LNCAP (cell line): ENCODE data around the gene CD48.

Experiments
- TF ChIP-seq, protein P1 (sequence below): fragments of 450-650 bp; IDR thresholded peaks from 2 replicates; pipeline ENCODE4 v1.5.1; 2017; ENCODE audit warnings: mild to moderate bottlenecking

The CD48 gene, protein sequence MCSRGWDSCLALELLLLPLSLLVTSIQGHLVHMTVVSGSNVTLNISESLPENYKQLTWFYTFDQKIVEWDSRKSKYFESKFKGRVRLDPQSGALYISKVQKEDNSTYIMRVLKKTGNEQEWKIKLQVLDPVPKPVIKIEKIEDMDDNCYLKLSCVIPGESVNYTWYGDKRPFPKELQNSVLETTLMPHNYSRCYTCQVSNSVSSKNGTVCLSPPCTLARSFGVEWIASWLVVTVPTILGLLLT

DNA sequence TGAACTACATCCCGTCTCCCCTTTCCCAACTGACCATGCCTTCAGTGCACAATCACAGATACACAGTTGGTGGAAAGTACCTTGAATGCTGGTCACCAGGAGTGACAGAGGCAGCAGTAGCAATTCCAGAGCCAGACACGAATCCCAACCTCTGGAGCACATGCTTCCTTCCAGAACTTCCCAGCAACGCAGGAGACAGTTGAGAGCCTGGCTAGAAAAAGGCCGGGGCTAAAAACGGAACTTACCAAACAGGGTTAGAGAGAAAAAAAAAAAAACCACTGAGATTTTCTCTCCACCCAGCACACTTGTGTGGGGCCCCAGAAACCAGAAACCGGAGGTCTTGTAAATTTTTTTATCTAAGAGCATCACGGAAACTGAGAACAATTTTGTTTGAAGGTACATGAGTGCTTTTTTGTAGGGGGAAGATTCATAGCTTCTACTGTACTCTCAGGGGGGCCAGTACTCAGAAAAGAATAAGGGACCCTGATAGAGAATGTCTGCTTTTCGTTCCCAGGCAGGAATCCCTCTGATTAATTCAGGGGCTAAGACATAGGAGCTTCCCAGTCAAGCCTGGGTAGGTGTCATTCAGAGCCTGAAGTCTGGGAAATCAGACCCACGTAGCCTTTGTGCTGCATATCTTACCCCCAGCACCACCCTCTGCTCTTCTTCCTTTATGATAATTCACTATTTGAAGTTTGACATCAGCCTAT lies at the start of gene CD48:
Gene CD48, minus strand, starts transcription at position 221 of the 710 bp plus-strand sequence. Its CDS starts 59 bp downstream, at position 162.
- TF ChIP-seq, protein P1, sequence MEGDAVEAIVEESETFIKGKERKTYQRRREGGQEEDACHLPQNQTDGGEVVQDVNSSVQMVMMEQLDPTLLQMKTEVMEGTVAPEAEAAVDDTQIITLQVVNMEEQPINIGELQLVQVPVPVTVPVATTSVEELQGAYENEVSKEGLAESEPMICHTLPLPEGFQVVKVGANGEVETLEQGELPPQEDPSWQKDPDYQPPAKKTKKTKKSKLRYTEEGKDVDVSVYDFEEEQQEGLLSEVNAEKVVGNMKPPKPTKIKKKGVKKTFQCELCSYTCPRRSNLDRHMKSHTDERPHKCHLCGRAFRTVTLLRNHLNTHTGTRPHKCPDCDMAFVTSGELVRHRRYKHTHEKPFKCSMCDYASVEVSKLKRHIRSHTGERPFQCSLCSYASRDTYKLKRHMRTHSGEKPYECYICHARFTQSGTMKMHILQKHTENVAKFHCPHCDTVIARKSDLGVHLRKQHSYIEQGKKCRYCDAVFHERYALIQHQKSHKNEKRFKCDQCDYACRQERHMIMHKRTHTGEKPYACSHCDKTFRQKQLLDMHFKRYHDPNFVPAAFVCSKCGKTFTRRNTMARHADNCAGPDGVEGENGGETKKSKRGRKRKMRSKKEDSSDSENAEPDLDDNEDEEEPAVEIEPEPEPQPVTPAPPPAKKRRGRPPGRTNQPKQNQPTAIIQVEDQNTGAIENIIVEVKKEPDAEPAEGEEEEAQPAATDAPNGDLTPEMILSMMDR: no peak

DNA sequence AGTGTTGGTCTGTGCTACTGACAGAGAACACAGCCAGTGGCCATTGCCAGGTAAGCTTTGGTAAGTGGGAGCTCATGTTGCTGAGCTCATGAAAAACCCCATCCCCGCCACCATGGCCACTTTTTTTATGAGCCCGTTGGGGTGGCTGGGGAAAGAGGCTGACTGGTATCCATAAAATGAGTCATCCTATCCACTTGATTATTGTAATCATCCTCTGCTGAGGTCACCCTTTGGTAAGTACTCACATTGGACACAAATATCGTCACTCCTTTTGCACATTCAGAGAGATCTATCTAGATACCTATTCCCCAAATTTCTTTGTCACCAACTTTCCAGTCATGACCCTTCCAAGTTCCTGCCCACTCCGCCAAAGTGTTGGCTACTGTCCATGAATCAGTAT lies 49.4 kb upstream of the CD48 start:
- TF ChIP-seq, protein P1: no peak

DNA sequence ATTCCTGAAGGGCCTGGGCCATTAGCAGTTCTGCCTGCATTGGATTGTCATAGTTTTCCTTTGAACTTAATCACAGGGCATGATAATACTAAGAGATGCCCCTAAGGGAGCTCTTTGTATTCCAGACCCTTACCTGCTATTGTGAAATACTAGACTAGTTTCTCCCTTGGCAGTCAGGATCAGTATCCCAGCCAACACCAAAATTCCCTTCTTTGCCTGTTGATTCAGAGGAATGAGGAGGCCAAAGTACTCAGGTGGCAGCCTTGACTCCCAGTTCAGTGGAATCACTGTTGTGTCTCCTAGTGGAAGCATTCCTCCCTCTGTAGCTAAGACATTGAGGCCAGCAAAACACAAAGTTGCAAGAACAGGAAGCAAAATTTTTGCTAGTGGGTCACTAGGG lies 48.1 kb upstream of the CD48 start:
- TF ChIP-seq, protein P1: no peak

DNA sequence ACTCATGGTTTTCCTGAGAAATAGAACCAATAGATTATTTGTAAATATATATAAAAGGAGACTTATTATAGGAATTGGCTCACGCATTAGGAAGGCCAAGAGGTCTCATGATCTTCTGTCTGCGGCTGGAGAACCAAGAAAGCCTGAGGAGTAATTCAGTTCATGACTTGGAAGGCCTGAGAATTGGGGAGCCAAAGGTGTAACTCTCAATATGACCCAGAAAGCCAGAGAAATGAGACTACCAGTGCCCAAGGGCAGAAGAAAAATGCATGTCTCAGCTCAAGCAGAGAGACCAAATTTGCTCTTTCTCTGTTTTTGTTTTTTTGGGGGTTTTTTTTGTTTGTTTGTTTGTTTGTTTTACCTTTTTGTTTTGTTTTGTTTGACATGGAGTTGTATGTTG lies 46.9 kb upstream of the CD48 start:
- TF ChIP-seq, protein P1: no peak

DNA sequence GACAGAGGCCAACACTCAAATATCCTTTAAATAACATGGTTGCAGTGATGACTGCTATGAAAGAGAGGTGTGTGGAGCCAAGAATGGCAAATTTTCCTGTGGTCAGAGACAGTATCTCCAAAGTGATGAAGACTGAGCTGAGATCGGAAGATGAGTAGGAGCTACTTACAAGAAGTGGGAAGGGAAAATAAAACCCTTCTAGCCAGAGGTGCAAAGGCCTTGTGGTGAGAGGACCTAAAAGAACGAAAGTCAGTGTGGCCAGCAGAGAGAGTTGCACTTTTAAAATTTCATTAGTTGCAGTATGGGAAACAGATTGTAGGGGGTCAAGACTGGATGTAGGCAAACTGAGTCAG lies 45.2 kb upstream of the CD48 start:
- TF ChIP-seq, protein P1: no peak

DNA sequence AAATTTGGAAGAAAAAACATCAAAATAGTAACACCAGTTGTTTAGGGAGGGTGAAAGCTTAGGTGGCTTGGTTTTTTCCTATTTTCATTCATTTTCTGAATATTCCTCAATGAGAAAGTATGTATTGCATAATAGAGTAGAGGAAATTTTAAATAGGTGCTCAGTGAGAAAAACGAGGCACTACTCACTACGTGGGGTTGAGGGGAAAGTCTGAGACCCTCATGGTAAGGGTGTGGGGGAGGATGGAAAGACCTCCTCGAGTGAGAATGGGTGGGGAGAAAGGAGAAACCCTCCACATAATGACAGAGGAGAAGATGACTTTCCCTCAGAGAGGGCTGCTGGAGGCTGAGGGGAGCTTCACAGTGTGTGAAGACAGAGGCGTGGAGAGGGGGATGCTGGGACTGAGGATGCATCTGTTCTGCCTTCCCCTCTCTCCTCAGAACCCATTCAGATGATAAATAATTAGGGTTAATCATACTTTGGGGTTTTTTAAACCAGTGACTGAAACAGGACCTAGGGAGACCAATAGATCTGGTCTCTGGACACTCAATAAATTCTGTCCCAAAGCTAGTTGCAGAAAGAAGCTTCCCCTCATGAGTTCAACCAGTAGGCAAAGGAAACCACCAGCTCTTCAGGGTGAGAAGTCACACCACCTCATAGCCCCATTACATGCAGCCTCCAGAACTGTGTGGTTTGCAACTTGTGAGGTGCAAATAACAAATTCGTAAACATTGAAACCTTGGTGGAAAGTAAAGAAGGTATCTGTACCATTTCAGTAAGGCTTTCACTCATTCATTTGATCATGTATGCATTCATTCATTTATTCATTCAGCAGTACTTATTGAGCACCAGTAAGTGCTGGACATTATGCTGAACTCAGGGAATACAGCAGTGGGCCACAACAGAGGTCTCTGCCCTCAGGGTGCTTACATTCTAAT lies 44.6 kb upstream of the CD48 start:
- TF ChIP-seq, protein P1: no peak

DNA sequence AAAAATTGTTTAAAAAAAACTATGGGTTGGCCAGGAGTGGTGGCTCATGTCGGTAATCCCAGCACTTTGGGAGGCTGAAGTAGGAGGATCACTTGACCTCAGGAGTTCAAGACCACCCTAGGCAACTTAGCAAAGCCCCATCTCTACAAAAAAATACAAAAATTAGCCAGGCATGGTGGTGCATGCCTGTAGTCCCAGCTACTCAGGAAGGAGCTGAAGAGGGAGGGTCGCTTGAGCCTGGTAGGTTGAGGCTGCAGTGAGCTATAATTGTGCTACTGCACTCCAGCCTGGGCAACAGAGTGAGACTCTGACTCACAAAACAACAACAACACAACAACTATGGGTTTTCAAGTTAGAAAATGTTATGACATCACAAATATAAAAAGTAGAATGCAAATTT lies 43.8 kb upstream of the CD48 start:
- TF ChIP-seq, protein P1: no peak
